Measurements from ENCODE around the gene BMP7. TPM values are rescaled to one million over a fixed set of nuclear protein-coding genes. Genes with fewer than 3 reads are reported as not detected.

BMP7 gene
- total RNA-seq, 1 experiment from 2014 or later = not detected

- ChIA-PET CTCF (interaction anchor here (0.5 to 1.0 kb wide), 2 partner anchors 461 to 595 kb away, joined by 3 read pairs; no protein-coding TSS in a partner anchor), POLR2A (no interaction called here)
- H3K27ac Mint-ChIP-seq (ENCODE audit: low read depth, unreplicated experiment) = no peak overlapping the region
- DNase-seq (ENCODE audit: unreplicated experiment) = no peak
- H3K4me1 Mint-ChIP-seq (ENCODE audit: insufficient read depth, unreplicated experiment) = peaks cover 7% of the 10 kb centered on the region
- no TSS peak for BruUV-seq (replicated peaks)
- no peaks in the 10 kb centered on the region for H3K36me3 Mint-ChIP-seq (ENCODE audit: insufficient read depth, unreplicated experiment)
- no peaks in the 10 kb centered on the region for H3K9me3 Mint-ChIP-seq (ENCODE audit: unreplicated experiment)
- H3K27me3 Mint-ChIP-seq (ENCODE audit: insufficient read depth, unreplicated experiment) = no peaks in the 10 kb centered on the region
- no peak overlapping the region for H3K4me3 Mint-ChIP-seq (ENCODE audit: unreplicated experiment)
- TF ChIP-seq CTCF (IDR thresholded peaks at IDR 0.05; ENCODE audit: unreplicated experiment) = no peak
- intact Hi-C loops (cut with micrococcal nuclease) = no loop called here
These were observed 93.4 kb downstream of the BMP7 start for GRCh38 chr20:57173041-57173440.

GRCh38 chr20:57170343-57170742 is 96.1 kb downstream of the BMP7 start:
- BruUV-seq (replicated peaks) = no TSS peak
- no peaks in the 10 kb centered on the region for H3K9me3 Mint-ChIP-seq (ENCODE audit: unreplicated experiment)
- intact Hi-C loops (cut with micrococcal nuclease) = no loop called here
- no peak overlapping the region for H3K27ac Mint-ChIP-seq (ENCODE audit: low read depth, unreplicated experiment)
- POLR2A ChIA-PET = interaction anchor here (0.6 to 1.2 kb wide), 2 partner anchors 29 to 118 kb away, joined by 3 read pairs; no protein-coding TSS in a partner anchor
- no peak for TF ChIP-seq CTCF (IDR thresholded peaks at IDR 0.05; ENCODE audit: unreplicated experiment)
- peaks cover 2% of the 10 kb centered on the region for H3K4me1 Mint-ChIP-seq (ENCODE audit: insufficient read depth, unreplicated experiment)
- no peak for DNase-seq (ENCODE audit: unreplicated experiment)
- no peaks in the 10 kb centered on the region for H3K36me3 Mint-ChIP-seq (ENCODE audit: insufficient read depth, unreplicated experiment)
- H3K27me3 Mint-ChIP-seq (ENCODE audit: insufficient read depth, unreplicated experiment) = no peaks in the 10 kb centered on the region
- CTCF ChIA-PET = interaction anchor here (1.5 kb wide), 1 partner anchor 9 kb away, joined by 4 read pairs; no protein-coding TSS in a partner anchor
- no peak overlapping the region for H3K4me3 Mint-ChIP-seq (ENCODE audit: unreplicated experiment)

GRCh38 chr20:57169162-57169561 is 97.3 kb downstream of the BMP7 start:
- Mint-ChIP-seq H3K27me3 (ENCODE audit: insufficient read depth, unreplicated experiment) (no peaks in the 10 kb centered on the region), H3K9me3 (ENCODE audit: unreplicated experiment) (no peaks in the 10 kb centered on the region), H3K27ac (ENCODE audit: low read depth, unreplicated experiment) (no peak overlapping the region), H3K36me3 (ENCODE audit: insufficient read depth, unreplicated experiment) (no peaks in the 10 kb centered on the region), H3K4me1 (ENCODE audit: insufficient read depth, unreplicated experiment) (no peaks in the 10 kb centered on the region), H3K4me3 (ENCODE audit: unreplicated experiment) (no peak overlapping the region)
- intact Hi-C loops (cut with micrococcal nuclease) = no loop called here
- BruUV-seq (replicated peaks) = no TSS peak
- TF ChIP-seq CTCF (IDR thresholded peaks at IDR 0.05; ENCODE audit: unreplicated experiment) = no peak
- DNase-seq (ENCODE audit: unreplicated experiment) = no peak
- ChIA-PET POLR2A (interaction anchor here (1.3 kb wide), 1 partner anchor 10 kb away, joined by 4 read pairs; no protein-coding TSS in a partner anchor), CTCF (interaction anchor here (0.8 to 1.2 kb wide), 2 partner anchors 10 to 164 kb away, joined by 4 read pairs; no protein-coding TSS in a partner anchor)

GRCh38 chr20:57167971-57168701 is 98.3 kb downstream of the BMP7 start:
- Mint-ChIP-seq H3K4me1 (ENCODE audit: insufficient read depth, unreplicated experiment) (no peaks in the 10 kb centered on the region), H3K9me3 (ENCODE audit: unreplicated experiment) (no peaks in the 10 kb centered on the region), H3K27ac (ENCODE audit: low read depth, unreplicated experiment) (no peak overlapping the region), H3K4me3 (ENCODE audit: unreplicated experiment) (no peak overlapping the region), H3K27me3 (ENCODE audit: insufficient read depth, unreplicated experiment) (no peaks in the 10 kb centered on the region), H3K36me3 (ENCODE audit: insufficient read depth, unreplicated experiment) (no peaks in the 10 kb centered on the region)
- no peak for TF ChIP-seq CTCF (IDR thresholded peaks at IDR 0.05; ENCODE audit: unreplicated experiment)
- DNase-seq (ENCODE audit: unreplicated experiment) = no peak
- POLR2A ChIA-PET = interaction anchor here (0.7 to 1.3 kb wide), 2 partner anchors 11 to 572 kb away, joined by 3 to 4 read pairs; no protein-coding TSS in a partner anchor
- CTCF ChIA-PET = interaction anchor here (0.7 to 1.2 kb wide), 3 partner anchors 11 to 178 kb away, joined by 4 read pairs; no protein-coding TSS in a partner anchor
- no TSS peak for BruUV-seq (replicated peaks)
- intact Hi-C loops (cut with micrococcal nuclease) = no loop called here
